Neural cell (in vitro differentiated cells): ENCODE measurements around the gene HDAC4. TPM values are rescaled to one million over a fixed set of nuclear protein-coding genes. Genes with fewer than 3 reads are reported as not detected.

Source experiments
- H2AFZ ChIP-seq: fragments of 200-600, 300-800 bp; sonication (generic), shearing (Covaris generic); 2 replicates; pipeline ENCODE4 v1.6.0; 2014; ENCODE audit warnings: low read depth, mild to moderate bottlenecking, antibody characterized with exemption, low read length, moderate library complexity
- H3F3A ChIP-seq: fragments of 200-600 bp; shearing (Covaris generic); 2 replicates; pipeline ENCODE4 v1.6.1; 2016; ENCODE audit warnings: mild to moderate bottlenecking, moderate library complexity, mixed read lengths, antibody characterized with exemption, low read length; ENCODE audit not compliant: insufficient read depth, poor library complexity, severe bottlenecking
- H3K27ac ChIP-seq: fragments of 200-600, 300-800 bp; sonication (generic), shearing (Covaris generic); 2 replicates; pipeline ENCODE4 v1.5.1; 2014; ENCODE audit warnings: mild to moderate bottlenecking, low read length, moderate library complexity
- H3K27me3 ChIP-seq: fragments of 300-800, 200-600 bp; sonication (generic), shearing (Covaris generic); 2 replicates; pipeline ENCODE4 v1.6.0; 2014; ENCODE audit warnings: mild to moderate bottlenecking, low read depth, low read length, moderate library complexity; ENCODE audit not compliant: insufficient read depth
- H3K36me3 ChIP-seq: fragments of 300-800, 200-600 bp; sonication (generic), shearing (Covaris generic); 2 replicates; pipeline ENCODE4 v1.5.1; 2014; ENCODE audit warnings: mild to moderate bottlenecking, antibody characterized with exemption, low read length, moderate library complexity; ENCODE audit not compliant: insufficient read depth
- H3K4me2 ChIP-seq: fragments of 300-800, 200-600 bp; sonication (generic), shearing (Covaris generic); 2 replicates; pipeline ENCODE4 v1.6.0; 2014; ENCODE audit warnings: mild to moderate bottlenecking, low read length
- H3K4me3 ChIP-seq: fragments of 300-800, 200-600 bp; sonication (generic), shearing (Covaris generic); 2 replicates; pipeline ENCODE4 v1.5.1; 2014; ENCODE audit warnings: mild to moderate bottlenecking, low read length, moderate library complexity
- H3K79me2 ChIP-seq: fragments of 200-600 bp; shearing (Covaris generic); replicated peaks from 2 replicates; pipeline ENCODE4 v1.6.0; 2014; ENCODE audit warnings: mild to moderate bottlenecking, low read length, moderate library complexity; ENCODE audit not compliant: insufficient read depth
- H3K9ac ChIP-seq: fragments of 300-800, 200-600 bp; sonication (generic), shearing (Covaris generic); 2 replicates; pipeline ENCODE4 v1.6.1; 2016; ENCODE audit warnings: mild to moderate bottlenecking, low read length, mixed read lengths
- H3K9me2 ChIP-seq: fragments of 200-600 bp; shearing (Covaris generic); 2 replicates; pipeline ENCODE4 v1.6.1; 2016; ENCODE audit warnings: mild to moderate bottlenecking, low read length, mixed read lengths; ENCODE audit not compliant: insufficient read depth
- H3K9me3 ChIP-seq: fragments of 200-600, 300-800 bp; sonication (generic), shearing (Covaris generic); 2 replicates; pipeline ENCODE4 v1.6.1; 2016; ENCODE audit warnings: mild to moderate bottlenecking, mixed run types, low read length, moderate library complexity, mixed read lengths
- H4K20me1 ChIP-seq: fragments of 200-600 bp; shearing (Covaris generic); 2 replicates; pipeline ENCODE4 v1.6.1; 2016; ENCODE audit warnings: mild to moderate bottlenecking, mixed run types; ENCODE audit not compliant: insufficient read depth
- CTCF ChIP-seq: fragments of 450-650 bp; IDR thresholded peaks from 2 replicates; pipeline ENCODE4 v1.5.1; 2014; ENCODE audit warnings: antibody characterized with exemption, mild to moderate bottlenecking, moderate library complexity; ENCODE audit not compliant: poor library complexity, severe bottlenecking
- EP300 ChIP-seq: fragments of 450-650 bp; conservative IDR thresholded peaks from 2 replicates; pipeline ENCODE4 v1.6.1; 2014; ENCODE audit warnings: antibody characterized with exemption, mild to moderate bottlenecking, moderate library complexity; ENCODE audit not compliant: poor library complexity, severe bottlenecking
- EZH2 ChIP-seq: fragments of 200-600, 300-800 bp; shearing (Covaris generic), sonication (generic); IDR thresholded peaks from 2 replicates; pipeline ENCODE4 v1.6.1; 2014; ENCODE audit warnings: antibody characterized with exemption, low read length, borderline replicate concordance, mild to moderate bottlenecking; ENCODE audit not compliant: insufficient read depth, poor library complexity, severe bottlenecking
- MXI1 ChIP-seq: fragments of 450-650 bp; conservative IDR thresholded peaks from 2 replicates; pipeline ENCODE4 v1.6.1; 2014; ENCODE audit warnings: antibody characterized with exemption, mild to moderate bottlenecking; ENCODE audit not compliant: poor library complexity, severe bottlenecking
- POLR2AphosphoS5 ChIP-seq: IDR thresholded peaks from 2 replicates; pipeline ENCODE4 v1.6.1; 2012
- RAD21 ChIP-seq: fragments of 450-650 bp; conservative IDR thresholded peaks from 2 replicates; pipeline ENCODE4 v1.6.1; 2014; ENCODE audit warnings: antibody characterized with exemption, mild to moderate bottlenecking, moderate library complexity
- REST ChIP-seq: IDR thresholded peaks from 2 replicates; pipeline ENCODE4 v1.6.1; 2012; ENCODE audit warnings: borderline replicate concordance
- SMC3 ChIP-seq: fragments of 450-650 bp; conservative IDR thresholded peaks from 2 replicates; pipeline ENCODE4 v1.6.1; 2014; ENCODE audit warnings: antibody characterized with exemption, mild to moderate bottlenecking, moderate library complexity; ENCODE audit not compliant: poor library complexity
- TAF1 ChIP-seq: IDR thresholded peaks from 2 replicates; pipeline ENCODE4 v1.6.1; 2012; ENCODE audit warnings: low read depth
- polyA plus RNA-seq: library from polyadenylated mRNA; depleted of rRNA; stranded (reverse); fragments of >200 nt; gene quantifications from 2 replicates; pipeline ENCODE4 v1.2.3, GENCODE V29; 2014

HDAC4 gene
- polyA plus RNA-seq, 1 donor from 2014 or later, result 3.4 TPM

GRCh38 chr2:239160226-239161143, 240.3 kb downstream of the HDAC4 start:
- no peak overlapping the region for H3K9ac ChIP-seq
- no peaks in the 10 kb centered on the region for H4K20me1 ChIP-seq
- H3K27me3 ChIP-seq, result no peaks in the 10 kb centered on the region
- H3K36me3 ChIP-seq, result no peaks in the 10 kb centered on the region
- H3K9me3 ChIP-seq, result no peaks in the 10 kb centered on the region
- TF ChIP-seq SMC3 (no peak), CTCF (no peak), REST (no peak), MXI1 (no peak), POLR2AphosphoS5 (no peak), RAD21 (no peak), EZH2 (no peak), EP300 (no peak), TAF1 (no peak)
- H2AFZ ChIP-seq, result no peak overlapping the region
- no peak overlapping the region for H3K4me3 ChIP-seq
- H3K4me2 ChIP-seq, result no peak overlapping the region
- H3K27ac ChIP-seq, result no peak overlapping the region
- no peaks in the 10 kb centered on the region for H3K79me2 ChIP-seq
- no peaks in the 10 kb centered on the region for H3K9me2 ChIP-seq
- no peaks in the 10 kb centered on the region for H3F3A ChIP-seq

- TF ChIP-seq REST (no peak), MXI1 (no peak), CTCF (no peak), POLR2AphosphoS5 (no peak)
- H3K27me3 ChIP-seq, result no peaks in the 10 kb centered on the region
- H3K4me3 ChIP-seq, result no peak overlapping the region
- no peak overlapping the region for H3K4me2 ChIP-seq
- no peak overlapping the region for H3K27ac ChIP-seq
- H3K9me3 ChIP-seq, result no peaks in the 10 kb centered on the region
- no peaks in the 10 kb centered on the region for H3K79me2 ChIP-seq
- no peak overlapping the region for H3K9ac ChIP-seq
- no peaks in the 10 kb centered on the region for H3F3A ChIP-seq
- H3K36me3 ChIP-seq, result no peaks in the 10 kb centered on the region
- no peaks in the 10 kb centered on the region for H4K20me1 ChIP-seq
- no peaks in the 10 kb centered on the region for H3K9me2 ChIP-seq
- H2AFZ ChIP-seq, result no peak overlapping the region
Observed at GRCh38 chr2:239159476-239159911, 241.3 kb downstream of the HDAC4 start.
